DOHH2 (cell line): ENCODE results near the gene UHRF2.

Experiments
- EZH2phosphoT487 ChIP-seq: fragments of 200-600 bp; sonication (generic); IDR thresholded peaks from 2 replicates; pipeline ENCODE4 v1.6.1; 2017; ENCODE audit warnings: borderline replicate concordance, mild to moderate bottlenecking, antibody characterized with exemption, low read length, moderate library complexity, mixed read lengths
- TF ChIP-seq, protein P1 (sequence below): fragments of 200-600 bp; sonication (generic); IDR thresholded peaks from one replicate; pipeline ENCODE4 v1.5.1; 2014; ENCODE audit warnings: antibody characterized with exemption, mild to moderate bottlenecking, low read depth, low read length; ENCODE audit not compliant: poor library complexity, severe bottlenecking

DNA sequence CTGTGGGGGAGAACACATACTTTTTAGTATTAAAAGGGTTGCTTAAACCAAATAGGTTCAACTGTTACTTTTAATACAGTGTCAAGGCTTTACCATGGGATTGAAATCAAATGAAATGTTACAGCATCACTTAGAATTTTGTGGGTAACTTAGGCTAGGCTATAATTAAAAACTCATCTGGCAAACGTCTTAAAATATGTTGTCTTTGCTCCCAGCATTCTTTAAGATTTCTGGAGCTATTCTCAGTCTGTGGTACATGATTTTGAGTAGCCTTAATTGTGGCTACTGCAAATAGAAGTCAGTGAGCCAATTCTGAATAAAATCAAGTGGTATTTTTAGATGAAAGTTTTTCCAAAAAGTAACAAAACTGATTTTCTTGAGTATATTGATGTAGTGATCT is 30.7 kb downstream of the UHRF2 start:
- TF ChIP-seq, protein P1, sequence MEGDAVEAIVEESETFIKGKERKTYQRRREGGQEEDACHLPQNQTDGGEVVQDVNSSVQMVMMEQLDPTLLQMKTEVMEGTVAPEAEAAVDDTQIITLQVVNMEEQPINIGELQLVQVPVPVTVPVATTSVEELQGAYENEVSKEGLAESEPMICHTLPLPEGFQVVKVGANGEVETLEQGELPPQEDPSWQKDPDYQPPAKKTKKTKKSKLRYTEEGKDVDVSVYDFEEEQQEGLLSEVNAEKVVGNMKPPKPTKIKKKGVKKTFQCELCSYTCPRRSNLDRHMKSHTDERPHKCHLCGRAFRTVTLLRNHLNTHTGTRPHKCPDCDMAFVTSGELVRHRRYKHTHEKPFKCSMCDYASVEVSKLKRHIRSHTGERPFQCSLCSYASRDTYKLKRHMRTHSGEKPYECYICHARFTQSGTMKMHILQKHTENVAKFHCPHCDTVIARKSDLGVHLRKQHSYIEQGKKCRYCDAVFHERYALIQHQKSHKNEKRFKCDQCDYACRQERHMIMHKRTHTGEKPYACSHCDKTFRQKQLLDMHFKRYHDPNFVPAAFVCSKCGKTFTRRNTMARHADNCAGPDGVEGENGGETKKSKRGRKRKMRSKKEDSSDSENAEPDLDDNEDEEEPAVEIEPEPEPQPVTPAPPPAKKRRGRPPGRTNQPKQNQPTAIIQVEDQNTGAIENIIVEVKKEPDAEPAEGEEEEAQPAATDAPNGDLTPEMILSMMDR: no peak
- TF ChIP-seq EZH2phosphoT487: no peak
